Thyroid gland (tissue), 4 donors: Measurements from ENCODE around the gene NOBOX.
"Not testable (repeated sequence)": the region's sequence is repeated elsewhere in the genome, so short reads cannot be mapped to it uniquely, and the experiment has no call there.

ENCODE experiments used
- CTCF ChIP-seq, 6 experiments: fragments of 200-600 bp in 3 of 6; fragments of 450-650 bp in 3 of 6; sonication (generic) in 3 of 6; IDR thresholded peaks; one replicate each; pipeline ENCODE4 v1.5.1; 2016 to 2019; ENCODE audit warnings: antibody characterized with exemption in 6 of 6, mild to moderate bottlenecking in 2 of 6, inconsistent platforms in 1 of 6, moderate library complexity in 1 of 6
- POLR2A ChIP-seq, 2 donors: fragments of 450-650 bp; IDR thresholded peaks; one replicate each; pipeline ENCODE4 v1.6.1; 2017; ENCODE audit warnings: antibody characterized with exemption in 2 of 2, mild to moderate bottlenecking in 2 of 2, moderate library complexity in 1 of 2

GRCh38 chr7:144427539-144427938 lies 24.0 kb upstream of the NOBOX start:
- not testable (repeated sequence) for TF ChIP-seq CTCF, POLR2A (IDR thresholded peaks at IDR 0.05)
